ENCODE data around the gene BLOC1S6. TPM values are rescaled to one million over a fixed set of nuclear protein-coding genes. Genes with fewer than 3 reads are reported as not detected.

BLOC1S6 gene
- total and polyA plus RNA-seq, 2 of the 8 experiments (the other 6 are each of a cell fraction or from before 2014, with no cell fraction given) = 4.5 to 28.8 TPM

GRCh38 chr15:45645026-45645980, 58.1 kb downstream of the BLOC1S6 start (continued):
- no peak for TF ChIP-seq CHD7 (IDR thresholded peaks at IDR 0.05; ENCODE audit: insufficient replicate concordance, low read length)
- TF ChIP-seq NANOG (IDR thresholded peaks at IDR 0.05; ENCODE audit: insufficient read depth, low read depth, low read length, poor library complexity, severe bottlenecking) = no peak

Measured in H1 (cell line).